H9 (cell line): Measurements from ENCODE around the gene SPRR2D. TPM values are rescaled to one million over a fixed set of nuclear protein-coding genes. Genes with fewer than 3 reads are reported as not detected.

Source experiments
- DNase-seq: peaks from one replicate; pipeline ENCODE4 v3.0.0-alpha.2; 2017
- H2AFZ ChIP-seq: one replicate; pipeline ENCODE4 v1.6.1; 2013; ENCODE audit warnings: mild to moderate bottlenecking, low read length, control low read depth, moderate library complexity
- H2AK5ac ChIP-seq: 2 replicates; pipeline ENCODE4 v1.6.1; 2013; ENCODE audit warnings: low read length, control low read depth, mixed read lengths; ENCODE audit not compliant: insufficient read length
- H2BK120ac ChIP-seq: one replicate; pipeline ENCODE4 v1.6.1; 2013; ENCODE audit warnings: low read depth, mild to moderate bottlenecking, low read length, control low read depth, inconsistent platforms; ENCODE audit not compliant: poor library complexity, severe bottlenecking
- H2BK12ac ChIP-seq: 2 replicates; pipeline ENCODE4 v1.6.1; 2013; ENCODE audit warnings: low read length, control low read depth, mixed read lengths, low read depth; ENCODE audit not compliant: insufficient read length
- H2BK15ac ChIP-seq: 2 replicates; pipeline ENCODE4 v1.6.1; 2013; ENCODE audit warnings: low read depth, low read length, control low read depth
- H2BK20ac ChIP-seq: one replicate; pipeline ENCODE4 v1.6.1; 2013; ENCODE audit warnings: low read depth, mild to moderate bottlenecking, low read length, control low read depth, inconsistent platforms; ENCODE audit not compliant: poor library complexity, severe bottlenecking
- H2BK5ac ChIP-seq: 2 replicates; pipeline ENCODE4 v1.6.1; 2013; ENCODE audit warnings: low read length, control low read depth, mixed read lengths; ENCODE audit not compliant: insufficient read length
- H3K14ac ChIP-seq: 2 replicates; pipeline ENCODE4 v1.6.1; 2013; ENCODE audit warnings: low read length, control low read depth; ENCODE audit not compliant: insufficient read depth
- H3K18ac ChIP-seq: 2 replicates; pipeline ENCODE4 v1.6.1; 2013; ENCODE audit warnings: low read depth, mild to moderate bottlenecking, mixed read lengths, low read length, control low read depth; ENCODE audit not compliant: insufficient read length
- H3K23ac ChIP-seq: 2 replicates; pipeline ENCODE4 v1.6.1; 2013; ENCODE audit warnings: low read length, control low read depth, mixed read lengths, low read depth; ENCODE audit not compliant: insufficient read length
- H3K23me2 ChIP-seq: 2 replicates; pipeline ENCODE4 v1.6.1; 2013; ENCODE audit warnings: low read depth, mild to moderate bottlenecking, mixed read lengths, low read length, control low read depth; ENCODE audit not compliant: insufficient read length, poor library complexity, severe bottlenecking
- H3K27ac ChIP-seq: 2 replicates; pipeline ENCODE4 v1.5.1; 2013; ENCODE audit warnings: low read length, control low read depth, mixed read lengths, low read depth; ENCODE audit not compliant: insufficient read length
- H3K27me3 ChIP-seq: 2 replicates; pipeline ENCODE4 v1.6.1; 2013; ENCODE audit warnings: low read length, control low read depth, inconsistent platforms; ENCODE audit not compliant: insufficient read depth
- H3K4ac ChIP-seq: 2 replicates; pipeline ENCODE4 v1.6.1; 2013; ENCODE audit warnings: low read depth, mild to moderate bottlenecking, control low read depth, inconsistent platforms, low read length, moderate library complexity
- H3K4me1 ChIP-seq: 2 replicates; pipeline ENCODE4 v1.6.1; 2013; ENCODE audit warnings: low read length, control low read depth, inconsistent platforms; ENCODE audit not compliant: insufficient read depth
- H3K4me2 ChIP-seq: 2 replicates; pipeline ENCODE4 v1.6.1; 2013; ENCODE audit warnings: low read length, control low read depth, mixed read lengths; ENCODE audit not compliant: insufficient read length, insufficient read depth
- H3K56ac ChIP-seq: 2 replicates; pipeline ENCODE4 v1.6.1; 2013; ENCODE audit warnings: low read depth, mild to moderate bottlenecking, mixed read lengths, low read length, control low read depth; ENCODE audit not compliant: insufficient read length
- H3K79me1 ChIP-seq: 2 replicates; pipeline ENCODE4 v1.6.1; 2013; ENCODE audit warnings: low read depth, mild to moderate bottlenecking, moderate library complexity, low read length, control low read depth, inconsistent platforms; ENCODE audit not compliant: insufficient read depth, poor library complexity, severe bottlenecking
- H3K79me2 ChIP-seq: 2 replicates; pipeline ENCODE4 v1.6.1; 2013; ENCODE audit warnings: low read length, control low read depth, inconsistent platforms; ENCODE audit not compliant: insufficient read depth
- H3K9ac ChIP-seq: 2 replicates; pipeline ENCODE4 v1.6.1; 2013; ENCODE audit warnings: low read length, control low read depth, mixed read lengths; ENCODE audit not compliant: insufficient read length; ENCODE audit errors: extremely low read depth
- H3K9me3 ChIP-seq: one replicate; pipeline ENCODE4 v1.6.1; 2013; ENCODE audit warnings: low read depth, low read length, inconsistent platforms; ENCODE audit not compliant: control insufficient read depth
- H3T11ph ChIP-seq: one replicate; pipeline ENCODE4 v1.6.1; 2013; ENCODE audit warnings: mild to moderate bottlenecking, low read length, control low read depth, inconsistent platforms
- H4K20me1 ChIP-seq: one replicate; pipeline ENCODE4 v1.6.1; 2013; ENCODE audit not compliant: control insufficient read depth, insufficient read length, insufficient read depth
- H4K5ac ChIP-seq: 2 replicates; pipeline ENCODE4 v1.6.1; 2013; ENCODE audit warnings: low read depth, mild to moderate bottlenecking, mixed read lengths, low read length, control low read depth; ENCODE audit not compliant: insufficient read length
- H4K8ac ChIP-seq: replicated peaks from 2 replicates; pipeline ENCODE4 v1.6.1; 2013; ENCODE audit warnings: low read length, control low read depth, mixed read lengths, low read depth; ENCODE audit not compliant: insufficient read length
- H4K91ac ChIP-seq: 2 replicates; pipeline ENCODE4 v1.6.1; 2013; ENCODE audit warnings: low read depth, mild to moderate bottlenecking, moderate library complexity, mixed read lengths, low read length, control low read depth; ENCODE audit not compliant: insufficient read length
- H3K27ac Mint-ChIP-seq, 3 experiments: 2 replicates in 2 of 3; 3 replicates in 1 of 3; pipeline ENCODE4 v1.8.0; 2020 to 2021; ENCODE audit warnings: mixed read lengths in 3 of 3, mild to moderate bottlenecking in 1 of 3, moderate library complexity in 1 of 3
- H3K27me3 Mint-ChIP-seq: 2 replicates; pipeline ENCODE4 v1.8.0; 2021; ENCODE audit warnings: low read depth, mild to moderate bottlenecking, moderate library complexity, mixed read lengths
- H3K36me3 Mint-ChIP-seq, 3 experiments: 2 replicates in 2 of 3; 3 replicates in 1 of 3; pipeline ENCODE4 v1.8.0; 2020 to 2021; ENCODE audit warnings: low read depth in 3 of 3, mixed read lengths in 3 of 3; ENCODE audit not compliant: insufficient read depth in 1 of 3
- H3K4me1 Mint-ChIP-seq, 2 experiments: 2 replicates each; pipeline ENCODE4 v1.8.0; 2020; ENCODE audit warnings: mixed read lengths in 2 of 2
- H3K4me3 Mint-ChIP-seq, 2 experiments: 2 replicates in 1 of 2; 3 replicates in 1 of 2; pipeline ENCODE4 v1.8.0; 2020 to 2021; ENCODE audit warnings: mild to moderate bottlenecking in 2 of 2, mixed read lengths in 2 of 2, moderate library complexity in 1 of 2
- H3K9me3 Mint-ChIP-seq, 2 experiments: 2 replicates in 1 of 2; 3 replicates in 1 of 2; pipeline ENCODE4 v1.8.0; 2020; ENCODE audit warnings: mild to moderate bottlenecking in 2 of 2, mixed read lengths in 2 of 2, moderate library complexity in 1 of 2
- WGBS: extraction: QIAGEN DNeasy Blood & Tissue Kit; methylation state at CpG from one replicate; pipeline ENCODE4 v1.1.7; 2013; ENCODE audit warnings: missing lambda C conversion rate, low lambda C conversion rate, mixed read lengths; ENCODE audit not compliant: insufficient read length; ENCODE audit errors: extremely low coverage; 5-methylcytosine and 5-hydroxymethylcytosine counted together
- total RNA-seq: library from RNA; stranded (reverse); gene quantifications from 2 replicates; pipeline ENCODE4 v1.2.1, GENCODE V29; 2021
- TF ChIP-seq, protein P1 (sequence below): fragments of 200-600 bp; sonication (generic); conservative IDR thresholded peaks from 3 replicates; pipeline ENCODE4 v1.8.0; 2021; ENCODE audit warnings: antibody characterized with exemption, mild to moderate bottlenecking

Gene SPRR2D
- total RNA-seq, 1 experiment from 2014 or later: not detected

DNA sequence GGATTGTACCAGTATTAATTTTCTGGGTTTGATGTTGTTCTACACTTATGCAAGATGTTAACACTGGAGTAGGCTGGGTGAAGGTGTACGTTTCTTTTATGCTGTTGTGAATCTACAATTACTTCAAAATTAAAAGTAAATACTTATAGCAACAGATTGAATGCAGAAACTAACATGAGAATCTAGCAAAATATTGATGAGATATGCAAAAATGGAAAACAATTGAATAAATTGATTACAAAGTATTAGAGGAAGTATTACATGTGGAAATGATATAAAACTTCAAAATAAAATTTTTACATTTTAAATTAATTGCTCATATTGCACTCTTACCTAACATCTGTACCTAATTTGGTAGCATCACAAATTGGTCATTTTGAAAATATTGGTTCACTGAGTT, 45.1 kb downstream of the SPRR2D start:
- no peak overlapping the region for H3T11ph ChIP-seq
- Mint-ChIP-seq H3K27ac (no peak overlapping the region), H3K36me3 (peaks cover 0 to 8% (median 0%) of the 10 kb centered on the region in 3 experiments; a peak in 3 of 7 replicates), H3K9me3 (peaks cover 8 to 12% of the 10 kb centered on the region in 2 experiments; a peak in 4 of 5 replicates), H3K27me3 (peaks cover 5% of the 10 kb centered on the region; the same call in 1 of the 2 replicates), H3K4me1 (peaks cover 10 to 19% of the 10 kb centered on the region in 2 experiments), H3K4me3 (no peak overlapping the region)
- DNase-seq: no peak
- H4K20me1 ChIP-seq: no peaks in the 10 kb centered on the region
- no peak overlapping the region for H2BK12ac ChIP-seq
- no peak overlapping the region for H4K91ac ChIP-seq
- no peaks in the 10 kb centered on the region for H3K9me3 ChIP-seq
- no peak overlapping the region for H2BK5ac ChIP-seq
- no peaks in the 10 kb centered on the region; the same call in 1 of the 2 replicates for H3K4me1 ChIP-seq
- H3K56ac ChIP-seq: no peak overlapping the region
- H2AFZ ChIP-seq: no peak overlapping the region
- no peak overlapping the region for H3K27ac ChIP-seq
- TF ChIP-seq, protein P1, sequence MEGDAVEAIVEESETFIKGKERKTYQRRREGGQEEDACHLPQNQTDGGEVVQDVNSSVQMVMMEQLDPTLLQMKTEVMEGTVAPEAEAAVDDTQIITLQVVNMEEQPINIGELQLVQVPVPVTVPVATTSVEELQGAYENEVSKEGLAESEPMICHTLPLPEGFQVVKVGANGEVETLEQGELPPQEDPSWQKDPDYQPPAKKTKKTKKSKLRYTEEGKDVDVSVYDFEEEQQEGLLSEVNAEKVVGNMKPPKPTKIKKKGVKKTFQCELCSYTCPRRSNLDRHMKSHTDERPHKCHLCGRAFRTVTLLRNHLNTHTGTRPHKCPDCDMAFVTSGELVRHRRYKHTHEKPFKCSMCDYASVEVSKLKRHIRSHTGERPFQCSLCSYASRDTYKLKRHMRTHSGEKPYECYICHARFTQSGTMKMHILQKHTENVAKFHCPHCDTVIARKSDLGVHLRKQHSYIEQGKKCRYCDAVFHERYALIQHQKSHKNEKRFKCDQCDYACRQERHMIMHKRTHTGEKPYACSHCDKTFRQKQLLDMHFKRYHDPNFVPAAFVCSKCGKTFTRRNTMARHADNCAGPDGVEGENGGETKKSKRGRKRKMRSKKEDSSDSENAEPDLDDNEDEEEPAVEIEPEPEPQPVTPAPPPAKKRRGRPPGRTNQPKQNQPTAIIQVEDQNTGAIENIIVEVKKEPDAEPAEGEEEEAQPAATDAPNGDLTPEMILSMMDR: no peak
- H3K18ac ChIP-seq: no peak overlapping the region
- H3K23me2 ChIP-seq: no peaks in the 10 kb centered on the region
- no peak overlapping the region for H3K9ac ChIP-seq
- no peak overlapping the region for H3K14ac ChIP-seq
- H3K4ac ChIP-seq: no peak overlapping the region
- no peak overlapping the region for H2BK120ac ChIP-seq
- no peak overlapping the region for H4K8ac ChIP-seq
- H3K23ac ChIP-seq: no peak overlapping the region
- H3K27me3 ChIP-seq: no peaks in the 10 kb centered on the region; the same call in 1 of the 2 replicates
- no CpG with 5 or more reads among the region's 1 CpG for WGBS
- no peak overlapping the region for H2AK5ac ChIP-seq
- no peak overlapping the region for H2BK15ac ChIP-seq
- H3K4me2 ChIP-seq: no peak overlapping the region
- H3K79me2 ChIP-seq: no peaks in the 10 kb centered on the region
- no peak overlapping the region for H2BK20ac ChIP-seq
- H4K5ac ChIP-seq: no peak overlapping the region
- H3K79me1 ChIP-seq: no peaks in the 10 kb centered on the region
